ENCODE measurements around the gene RMND5B.
"Not testable (repeated sequence)": the region's sequence is repeated elsewhere in the genome, so short reads cannot be mapped to it uniquely, and the experiment has no call there.

Gene RMND5B

DNA sequence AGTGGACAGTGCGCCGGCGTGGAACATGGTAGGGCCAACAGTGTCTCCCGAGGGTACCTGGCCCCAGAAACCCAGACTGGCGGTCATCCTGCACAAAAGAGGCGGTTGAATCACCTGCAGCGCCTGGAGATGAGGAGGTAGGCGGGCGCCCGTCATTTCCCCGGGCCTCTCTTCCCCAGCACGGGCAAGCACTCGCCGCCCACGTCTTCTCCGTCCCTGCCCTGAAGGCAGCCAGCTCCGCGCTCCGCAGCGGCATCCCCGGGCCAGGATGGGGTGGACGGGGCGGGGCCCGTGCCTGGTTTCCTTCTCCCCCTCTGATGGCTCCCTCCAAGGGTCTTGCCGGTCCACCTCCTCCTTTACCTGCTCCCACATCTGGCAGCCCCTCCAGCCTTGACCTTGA is 44.5 kb upstream of the RMND5B start:
- Histone ChIP-seq H4K8ac (ENCODE audit: low read depth, low read length) (no peak overlapping the region), H3K4me1 (ENCODE audit: control insufficient read depth in 1 of 2, insufficient read depth in 2 of 2, low read length in 2 of 2) (peaks cover 9 to 14% of the 10 kb centered on the region in 2 experiments), H3K36me3 (ENCODE audit: control insufficient read depth in 1 of 2, insufficient read depth in 2 of 2, low read length in 2 of 2) (no peaks in the 10 kb centered on the region), H3K79me2 (ENCODE audit: control insufficient read depth, insufficient read depth, low read length, poor library complexity) (no peaks in the 10 kb centered on the region), H2AFZ (ENCODE audit: insufficient read depth, low read length, poor library complexity) (no peak overlapping the region), H2BK120ac (ENCODE audit: insufficient read depth, low read length, poor library complexity) (no peak overlapping the region), H3K23ac (ENCODE audit: low read length) (no peak overlapping the region), H2BK5ac (ENCODE audit: low read depth, low read length, poor library complexity) (no peak overlapping the region), H3K27ac (ENCODE audit: low read depth, low read length) (no peak overlapping the region), H3K9me3 (ENCODE audit: insufficient read depth, low read depth, low read length) (no peaks in the 10 kb centered on the region), H3K4ac (ENCODE audit: low read depth, low read length) (no peak overlapping the region), H3K9ac (ENCODE audit: low read length) (no peak overlapping the region), H3K18ac (ENCODE audit: low read length) (no peak overlapping the region), H4K91ac (ENCODE audit: low read depth, low read length) (no peak overlapping the region), H3K14ac (ENCODE audit: low read length) (no peak overlapping the region), H4K12ac (ENCODE audit: low read depth, low read length) (no peak overlapping the region), H2BK12ac (ENCODE audit: low read length) (no peak overlapping the region), H3K4me2 (ENCODE audit: low read length) (no peak overlapping the region), H3K4me3 (ENCODE audit: low read depth, low read length) (no peak overlapping the region), H2AK5ac (ENCODE audit: low read length) (no peak overlapping the region), H3K27me3 (ENCODE audit: insufficient read depth, low read length) (no peaks in the 10 kb centered on the region), H3K79me1 (ENCODE audit: low read length) (peaks cover 2% of the 10 kb centered on the region)
- WGBS (ENCODE audit: extremely low coverage, insufficient coverage, insufficient read length) = no CpG with 5 or more reads among the region's 25 CpGs
- DNase-seq = peak; percentile 84 to 90

DNA sequence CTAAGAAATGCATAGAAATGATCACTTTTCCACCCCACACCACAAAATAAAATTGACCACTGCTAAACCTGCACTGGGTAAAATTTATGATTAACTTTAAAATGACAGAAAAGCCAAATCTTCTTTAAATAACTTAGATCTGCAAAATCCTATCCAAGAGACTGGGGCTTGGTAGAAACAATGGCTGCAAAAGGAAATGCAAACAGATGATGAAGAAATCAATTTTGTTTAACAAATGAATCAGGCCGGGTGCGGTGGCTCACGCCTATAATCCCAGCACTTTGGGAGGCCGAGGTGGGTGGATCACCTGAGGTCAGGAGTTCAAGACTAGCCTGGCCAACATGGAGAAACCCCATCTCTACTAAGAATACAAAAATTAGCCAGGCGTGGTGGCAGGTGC is 43.6 kb upstream of the RMND5B start:
- DNase-seq = not testable (repeated sequence)

DNA sequence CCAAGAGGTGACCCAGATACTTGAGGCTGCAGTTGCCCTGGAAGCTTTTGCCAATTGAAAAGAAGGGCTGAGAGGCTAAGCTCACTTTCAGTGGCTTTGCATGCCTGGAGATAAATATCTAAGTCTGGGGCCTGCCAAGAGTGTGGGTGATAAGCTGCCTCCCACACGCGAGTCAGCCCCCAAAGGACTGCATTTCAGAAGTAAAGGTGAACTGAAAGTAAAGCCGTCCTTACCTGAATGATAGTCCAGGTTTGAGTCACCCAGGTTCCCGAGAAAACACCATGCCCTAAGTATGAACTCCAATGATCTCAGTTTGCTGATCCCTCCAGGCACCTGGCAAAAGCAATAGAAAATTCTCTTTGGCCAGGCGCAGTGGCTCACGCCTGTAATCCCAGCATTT is 40.0 kb upstream of the RMND5B start:
- no peak overlapping the region for H3K4me2 ChIP-seq (ENCODE audit: low read length)
- WGBS (ENCODE audit: extremely low coverage, insufficient coverage, insufficient read length) = no CpG with 5 or more reads among the region's 6 CpGs

More for the DNA sequence above, 43.6 kb upstream of the RMND5B start:
- H3K4me1 ChIP-seq (ENCODE audit: control insufficient read depth in 1 of 2, insufficient read depth in 2 of 2, low read length in 2 of 2); H3K9ac ChIP-seq (ENCODE audit: low read length); H3K14ac ChIP-seq (ENCODE audit: low read length); H3K79me2 ChIP-seq (ENCODE audit: control insufficient read depth, insufficient read depth, low read length, poor library complexity); H2AFZ ChIP-seq (ENCODE audit: insufficient read depth, low read length, poor library complexity); H4K12ac ChIP-seq (ENCODE audit: low read depth, low read length); H2AK5ac ChIP-seq (ENCODE audit: low read length); H2BK120ac ChIP-seq (ENCODE audit: insufficient read depth, low read length, poor library complexity); H3K18ac ChIP-seq (ENCODE audit: low read length); H4K8ac ChIP-seq (ENCODE audit: low read depth, low read length); H3K4ac ChIP-seq (ENCODE audit: low read depth, low read length); H3K79me1 ChIP-seq (ENCODE audit: low read length); H3K36me3 ChIP-seq (ENCODE audit: control insufficient read depth in 1 of 2, insufficient read depth in 2 of 2, low read length in 2 of 2); H3K4me3 ChIP-seq (ENCODE audit: low read depth, low read length); H2BK12ac ChIP-seq (ENCODE audit: low read length); H3K23ac ChIP-seq (ENCODE audit: low read length); H4K91ac ChIP-seq (ENCODE audit: low read depth, low read length); H3K27me3 ChIP-seq (ENCODE audit: insufficient read depth, low read length); H3K4me2 ChIP-seq (ENCODE audit: low read length); H3K9me3 ChIP-seq (ENCODE audit: insufficient read depth, low read depth, low read length); H3K27ac ChIP-seq (ENCODE audit: low read depth, low read length); H2BK5ac ChIP-seq (ENCODE audit: low read depth, low read length, poor library complexity): not testable (repeated sequence)
- no CpG with 5 or more reads among the region's 5 CpGs for WGBS (ENCODE audit: extremely low coverage, insufficient coverage, insufficient read length)

DNA sequence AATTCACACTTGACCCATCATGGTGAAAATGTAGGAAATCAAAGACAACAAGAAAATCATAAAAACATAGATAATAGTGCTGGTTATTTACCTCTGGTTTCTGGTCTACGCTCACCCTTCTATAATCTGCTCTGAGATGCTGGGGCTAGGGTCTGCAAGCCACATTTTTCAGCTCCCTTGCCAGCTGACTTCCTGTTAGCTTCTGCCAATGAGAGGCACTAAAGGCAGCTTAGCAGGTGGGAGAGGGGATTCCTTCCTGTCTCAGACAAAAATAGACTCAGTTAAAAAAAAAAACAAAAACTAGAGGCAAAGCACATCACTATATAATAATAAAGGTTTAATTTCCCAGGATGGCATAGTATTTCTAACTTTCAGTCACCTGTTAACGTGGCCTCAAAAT is 37.7 kb upstream of the RMND5B start:
- WGBS (ENCODE audit: extremely low coverage, insufficient coverage, insufficient read length) = no CpG with 5 or more reads among the region's 2 CpGs
- no peaks in the 10 kb centered on the region for H3K36me3 ChIP-seq (ENCODE audit: control insufficient read depth in 1 of 2, insufficient read depth in 2 of 2, low read length in 2 of 2)

More for the DNA sequence above, 40.0 kb upstream of the RMND5B start:
- Histone ChIP-seq H4K8ac (ENCODE audit: low read depth, low read length) (no peak overlapping the region), H3K36me3 (ENCODE audit: control insufficient read depth in 1 of 2, insufficient read depth in 2 of 2, low read length in 2 of 2) (no peaks in the 10 kb centered on the region), H3K79me1 (ENCODE audit: low read length) (no peaks in the 10 kb centered on the region), H3K4me3 (ENCODE audit: low read depth, low read length) (no peak overlapping the region), H3K14ac (ENCODE audit: low read length) (no peak overlapping the region), H3K9me3 (ENCODE audit: insufficient read depth, low read depth, low read length) (no peaks in the 10 kb centered on the region), H3K23ac (ENCODE audit: low read length) (no peak overlapping the region), H3K27me3 (ENCODE audit: insufficient read depth, low read length) (no peaks in the 10 kb centered on the region), H2AFZ (ENCODE audit: insufficient read depth, low read length, poor library complexity) (no peak overlapping the region), H4K91ac (ENCODE audit: low read depth, low read length) (no peak overlapping the region), H3K27ac (ENCODE audit: low read depth, low read length) (no peak overlapping the region), H3K4me1 (ENCODE audit: control insufficient read depth in 1 of 2, insufficient read depth in 2 of 2, low read length in 2 of 2) (no peaks in the 10 kb centered on the region), H3K9ac (ENCODE audit: low read length) (no peak overlapping the region), H4K12ac (ENCODE audit: low read depth, low read length) (no peak overlapping the region), H3K4ac (ENCODE audit: low read depth, low read length) (no peak overlapping the region), H2AK5ac (ENCODE audit: low read length) (no peak overlapping the region), H3K18ac (ENCODE audit: low read length) (no peak overlapping the region), H3K79me2 (ENCODE audit: control insufficient read depth, insufficient read depth, low read length, poor library complexity) (no peaks in the 10 kb centered on the region), H2BK12ac (ENCODE audit: low read length) (no peak overlapping the region), H2BK5ac (ENCODE audit: low read depth, low read length, poor library complexity) (no peak overlapping the region), H2BK120ac (ENCODE audit: insufficient read depth, low read length, poor library complexity) (no peak overlapping the region)
- DNase-seq = no peak

More for the DNA sequence above, 37.7 kb upstream of the RMND5B start:
- Histone ChIP-seq H3K4me2 (ENCODE audit: low read length) (no peak overlapping the region), H3K79me2 (ENCODE audit: control insufficient read depth, insufficient read depth, low read length, poor library complexity) (no peaks in the 10 kb centered on the region), H3K9me3 (ENCODE audit: insufficient read depth, low read depth, low read length) (no peaks in the 10 kb centered on the region), H4K12ac (ENCODE audit: low read depth, low read length) (no peak overlapping the region), H2BK12ac (ENCODE audit: low read length) (no peak overlapping the region), H2BK120ac (ENCODE audit: insufficient read depth, low read length, poor library complexity) (no peak overlapping the region), H3K4ac (ENCODE audit: low read depth, low read length) (no peak overlapping the region), H4K8ac (ENCODE audit: low read depth, low read length) (no peak overlapping the region), H3K23ac (ENCODE audit: low read length) (no peak overlapping the region), H3K14ac (ENCODE audit: low read length) (no peak overlapping the region), H3K79me1 (ENCODE audit: low read length) (no peaks in the 10 kb centered on the region), H3K9ac (ENCODE audit: low read length) (no peak overlapping the region), H3K4me1 (ENCODE audit: control insufficient read depth in 1 of 2, insufficient read depth in 2 of 2, low read length in 2 of 2) (no peaks in the 10 kb centered on the region), H2AFZ (ENCODE audit: insufficient read depth, low read length, poor library complexity) (no peak overlapping the region), H2AK5ac (ENCODE audit: low read length) (no peak overlapping the region), H3K18ac (ENCODE audit: low read length) (no peak overlapping the region), H4K91ac (ENCODE audit: low read depth, low read length) (no peak overlapping the region), H3K4me3 (ENCODE audit: low read depth, low read length) (no peak overlapping the region), H2BK5ac (ENCODE audit: low read depth, low read length, poor library complexity) (no peak overlapping the region), H3K27me3 (ENCODE audit: insufficient read depth, low read length) (no peaks in the 10 kb centered on the region), H3K27ac (ENCODE audit: low read depth, low read length) (no peak overlapping the region)
- no peak for DNase-seq

All from trophoblast cell (in vitro differentiated cells and primary cell).